Skeletal muscle tissue (tissue), 5 donors: ENCODE measurements around the gene ZMYND11. TPM values are rescaled to one million over a fixed set of nuclear protein-coding genes. Genes with fewer than 3 reads are reported as not detected.
"Not testable (repeated sequence)": the region's sequence is repeated elsewhere in the genome, so short reads cannot be mapped to it uniquely, and the experiment has no call there.

Source experiments
- H3K27ac ChIP-seq: one replicate; pipeline ENCODE4 v1.7.0; 2013; ENCODE audit warnings: mild to moderate bottlenecking, low read depth, low read length, inconsistent platforms
- H3K27me3 ChIP-seq, 3 donors: one replicate each; pipeline ENCODE4 v1.7.0; 2013; ENCODE audit warnings: low read length in 3 of 3; ENCODE audit not compliant: control insufficient read depth in 3 of 3, insufficient read depth in 3 of 3
- H3K36me3 ChIP-seq, 3 donors: one replicate each; pipeline ENCODE4 v1.7.0; 2013; ENCODE audit warnings: low read length in 3 of 3; ENCODE audit not compliant: control insufficient read depth in 3 of 3, insufficient read depth in 3 of 3
- H3K4me1 ChIP-seq, 3 donors: one replicate each; pipeline ENCODE4 v1.7.0; 2013; ENCODE audit warnings: low read length in 3 of 3, mild to moderate bottlenecking in 3 of 3; ENCODE audit not compliant: control insufficient read depth in 3 of 3, insufficient read depth in 3 of 3
- H3K4me3 ChIP-seq, 3 donors: one replicate each; pipeline ENCODE4 v1.7.0; 2013; ENCODE audit warnings: low read length in 3 of 3
- H3K9ac ChIP-seq, 3 donors: one replicate each; pipeline ENCODE4 v1.7.0; 2013; ENCODE audit warnings: low read length in 3 of 3, mild to moderate bottlenecking in 3 of 3, moderate library complexity in 2 of 3, low read depth in 1 of 3
- H3K9me3 ChIP-seq, 3 donors: one replicate each; pipeline ENCODE4 v1.7.0; 2013; ENCODE audit warnings: low read length in 3 of 3; ENCODE audit not compliant: control insufficient read depth in 3 of 3
- small RNA-seq: library from RNA; depleted of rRNA; stranded (forward); fragments of <200 nt; gene quantifications from one replicate; pipeline ENCODE3, GENCODE V24; 2014
- total RNA-seq: library from RNA; depleted of rRNA; stranded (reverse); fragments of >200 nt; gene quantifications from one replicate; pipeline ENCODE4 v1.2.3, GENCODE V29; 2014
- donor health status: Osteomylitis.

ZMYND11 gene
- total RNA-seq, 1 donor from 2014 or later = 35.0 TPM

GRCh38 chr10:299512-299911 lies 164.3 kb downstream of the ZMYND11 start:
- no peaks in the 10 kb centered on the region for H3K9me3 ChIP-seq
- no peak overlapping the region for H3K27ac ChIP-seq
- no peak overlapping the region for H3K4me3 ChIP-seq
- H3K4me1 ChIP-seq = no peaks in the 10 kb centered on the region
- no peaks in the 10 kb centered on the region for H3K27me3 ChIP-seq
- H3K36me3 ChIP-seq = peaks cover 8 to 15% (median 14%) of the 10 kb centered on the region in 3 donors
- H3K9ac ChIP-seq = no peak overlapping the region

- Histone ChIP-seq H3K9ac (no peak overlapping the region), H3K27me3 (no peaks in the 10 kb centered on the region), H3K9me3 (no peaks in the 10 kb centered on the region), H3K4me3 (no peak overlapping the region), H3K36me3 (peaks cover 11 to 15% (median 14%) of the 10 kb centered on the region in 3 donors), H3K4me1 (no peaks in the 10 kb centered on the region), H3K27ac (no peak overlapping the region)
These were observed 164.7 kb downstream of the ZMYND11 start for GRCh38 chr10:299969-300368.

GRCh38 chr10:300580-300979 lies 165.3 kb downstream of the ZMYND11 start:
- H3K9me3 ChIP-seq = not testable (repeated sequence)

GRCh38 chr10:301536-301935 lies 166.3 kb downstream of the ZMYND11 start:
- Histone ChIP-seq H3K27ac (no peak overlapping the region), H3K4me1 (no peaks in the 10 kb centered on the region), H3K36me3 (peaks cover 14 to 18% (median 15%) of the 10 kb centered on the region in 3 donors), H3K9ac (no peak overlapping the region), H3K4me3 (no peak overlapping the region), H3K9me3 (no peaks in the 10 kb centered on the region), H3K27me3 (no peaks in the 10 kb centered on the region)

More at GRCh38 chr10:300580-300979, 165.3 kb downstream of the ZMYND11 start:
- H3K27ac ChIP-seq, H3K4me3 ChIP-seq, H3K27me3 ChIP-seq, H3K4me1 ChIP-seq, H3K9ac ChIP-seq: not testable (repeated sequence)
- H3K36me3 ChIP-seq = peaks cover 13 to 15% (median 14%) of the 10 kb centered on the region in 3 donors

Small RNA genes within 50 kb of the gene (small RNA-seq; reads per million reads assigned to genes)
- gene RNA5SP297 = not detected
- gene RNA5SP298 = 0.30 reads per million, percentile 31 among the genes with 10 or more reads in this experiment

Other genes with a start within 250 kb of the ZMYND11 start
- gene TUBB8, start 86.2 kb upstream of the ZMYND11 start, total RNA-seq = not detected